ENCODE data around the gene CAMTA1. TPM values are rescaled to one million over a fixed set of nuclear protein-coding genes. Genes with fewer than 3 reads are reported as not detected.

Gene CAMTA1
- total RNA-seq, 1 experiment from 2014 or later, result 82.2 TPM

- POLR2A ChIA-PET, result no interaction called here
- peaks cover 2% of the 10 kb centered on the region for H3K27me3 ChIP-seq (ENCODE audit: control insufficient read depth, insufficient read depth, low read length)
- in situ Hi-C loops (cut with HindIII; ENCODE audit: low pct_unique_long_range_greater_than_20kb, low sequenced_read_pairs), result no loop called here
These were observed 887.6 kb downstream of the CAMTA1 start for GRCh38 chr1:7672864-7673263.

GRCh38 chr1:7674972-7675371 lies 889.7 kb downstream of the CAMTA1 start:
- in situ Hi-C loops (cut with HindIII; ENCODE audit: low pct_unique_long_range_greater_than_20kb, low sequenced_read_pairs), result no loop called here
- CTCF ChIA-PET, result no interaction called here
- BruUV-seq (replicated peaks), result no TSS peak

More at GRCh38 chr1:7672864-7673263, 887.6 kb downstream of the CAMTA1 start:
- DNase-seq (ENCODE audit: low read depth, low spot score), result no peak
- BruUV-seq (replicated peaks), result no TSS peak
- ATAC-seq, result no peak
- Histone ChIP-seq H3K4me3 (ENCODE audit: low read depth in 2 of 2, low read length in 2 of 2) (no peak overlapping the region), H3K9me3 (ENCODE audit: control insufficient read depth, insufficient read depth, low read depth, low read length) (no peaks in the 10 kb centered on the region), H3K27ac (ENCODE audit: low read length) (no peak overlapping the region), H3K4me1 (ENCODE audit: control insufficient read depth, insufficient read depth, low read length) (peaks cover 3% of the 10 kb centered on the region; the same call in 1 of the 2 replicates), H3K36me3 (ENCODE audit: control insufficient read depth, insufficient read depth, low read length) (no peaks in the 10 kb centered on the region)
- TF ChIP-seq POLR2AphosphoS5 (IDR thresholded peaks at IDR 0.05; ENCODE audit: low read depth, low read length) (no peak), CTCF (IDR thresholded peaks at IDR 0.05) (no peak), REST (IDR thresholded peaks at IDR 0.05; ENCODE audit: insufficient read depth in 1 of 2, low read depth in 2 of 2, low read length in 1 of 2) (no peak), TCF7L2 (IDR thresholded peaks at IDR 0.05; ENCODE audit: low read depth, low read length) (no peak), SIN3A (IDR thresholded peaks at IDR 0.05; ENCODE audit: borderline replicate concordance, insufficient read depth, low read depth, low read length) (no peak)
- intact Hi-C loops (cut with micrococcal nuclease; ENCODE audit: unreplicated experiment), result no loop called here
- CTCF ChIA-PET, result no interaction called here

GRCh38 chr1:7675431-7676273 lies 890.4 kb downstream of the CAMTA1 start:
- Histone ChIP-seq H3K27ac (ENCODE audit: low read length) (no peak overlapping the region), H3K4me1 (ENCODE audit: control insufficient read depth, insufficient read depth, low read length) (no peaks in the 10 kb centered on the region), H3K4me3 (ENCODE audit: low read depth in 2 of 2, low read length in 2 of 2) (no peak overlapping the region), H3K27me3 (ENCODE audit: control insufficient read depth, insufficient read depth, low read length) (peaks cover 2% of the 10 kb centered on the region), H3K9me3 (ENCODE audit: control insufficient read depth, insufficient read depth, low read depth, low read length) (no peaks in the 10 kb centered on the region), H3K36me3 (ENCODE audit: control insufficient read depth, insufficient read depth, low read length) (no peaks in the 10 kb centered on the region)
- in situ Hi-C loops (cut with HindIII; ENCODE audit: low pct_unique_long_range_greater_than_20kb, low sequenced_read_pairs), result no loop called here
- intact Hi-C loops (cut with micrococcal nuclease; ENCODE audit: unreplicated experiment), result no loop called here
- no peak for ATAC-seq
- no peak for DNase-seq (ENCODE audit: low read depth, low spot score)
- TF ChIP-seq SIN3A (IDR thresholded peaks at IDR 0.05; ENCODE audit: borderline replicate concordance, insufficient read depth, low read depth, low read length) (no peak), TCF7L2 (IDR thresholded peaks at IDR 0.05; ENCODE audit: low read depth, low read length) (no peak), REST (IDR thresholded peaks at IDR 0.05; ENCODE audit: insufficient read depth in 1 of 2, low read depth in 2 of 2, low read length in 1 of 2) (no peak), POLR2AphosphoS5 (IDR thresholded peaks at IDR 0.05; ENCODE audit: low read depth, low read length) (no peak), CTCF (IDR thresholded peaks at IDR 0.05) (no peak)
- BruUV-seq (replicated peaks), result no TSS peak
- ChIA-PET CTCF (no interaction called here), POLR2A (interaction anchor here (0.8 kb wide), 1 partner anchor 90 kb away, joined by 4 read pairs; no protein-coding TSS in a partner anchor)

More at GRCh38 chr1:7674972-7675371, 889.7 kb downstream of the CAMTA1 start:
- H3K4me3 ChIP-seq (ENCODE audit: low read depth in 2 of 2, low read length in 2 of 2), result no peak overlapping the region
- peaks cover 1% of the 10 kb centered on the region; the same call in 1 of the 2 replicates for H3K4me1 ChIP-seq (ENCODE audit: control insufficient read depth, insufficient read depth, low read length)
- TF ChIP-seq TCF7L2 (IDR thresholded peaks at IDR 0.05; ENCODE audit: low read depth, low read length), result no peak
- POLR2A ChIA-PET, result no interaction called here
- H3K36me3 ChIP-seq (ENCODE audit: control insufficient read depth, insufficient read depth, low read length), result no peaks in the 10 kb centered on the region
- ATAC-seq (no peak), DNase-seq (ENCODE audit: low read depth, low spot score) (no peak)
- H3K9me3 ChIP-seq (ENCODE audit: control insufficient read depth, insufficient read depth, low read depth, low read length), result no peaks in the 10 kb centered on the region
- H3K27ac ChIP-seq (ENCODE audit: low read length), result no peak overlapping the region
- peaks cover 2% of the 10 kb centered on the region for H3K27me3 ChIP-seq (ENCODE audit: control insufficient read depth, insufficient read depth, low read length)
- intact Hi-C loops (cut with micrococcal nuclease; ENCODE audit: unreplicated experiment), result no loop called here
